OCI-LY7 (cell line): ENCODE measurements around the gene SMG6. TPM values are rescaled to one million over a fixed set of nuclear protein-coding genes. Genes with fewer than 3 reads are reported as not detected.
A peak's percentile ranks its signal among the peaks of the same experiment; 100 is the strongest.

Experiments used
- BruUV-seq: library from RNA; stranded (reverse); fragments of 400-500 nt; replicated peaks from 2 replicates; lab custom pipeline; 2021; lab: Mats Ljungman, UMichigan
- CTCF ChIA-PET: fragments of 300-600 bp; sonication (Branson Sonifier 250); formaldehyde crosslinking; loops from one replicate; lab custom pipeline; 2022; ENCODE audit warnings: antibody characterized with exemption; ENCODE audit not compliant: unreplicated experiment; lab: Charles Lee
- POLR2A ChIA-PET: fragments of 300-600 bp; sonication (Branson Sonifier 250); formaldehyde crosslinking; loops from one replicate; lab custom pipeline; 2022; ENCODE audit warnings: antibody characterized with exemption; lab: Charles Lee
- DNase-seq: peaks from one replicate; pipeline ENCODE4 v3.0.0-alpha.2; 2015; ENCODE audit warnings: low spot score
- H2AFZ ChIP-seq: fragments of 200-600 bp; sonication (generic), shearing (Covaris generic); 2 replicates; pipeline ENCODE4 v1.6.1; 2014; ENCODE audit warnings: mild to moderate bottlenecking, antibody characterized with exemption, low read length, moderate library complexity
- H3K27ac ChIP-seq: fragments of 200-600 bp; sonication (generic); 2 replicates; pipeline ENCODE4 v1.5.1; 2014; ENCODE audit warnings: mixed run types, low read depth, mild to moderate bottlenecking, moderate library complexity, low read length, inconsistent platforms; ENCODE audit not compliant: poor library complexity, severe bottlenecking
- H3K36me3 ChIP-seq: fragments of 200-600 bp; sonication (generic); 2 replicates; pipeline ENCODE4 v1.6.1; 2014; ENCODE audit warnings: mild to moderate bottlenecking, antibody characterized with exemption, low read length, moderate library complexity, mixed read lengths; ENCODE audit not compliant: insufficient read depth
- H3K4me1 ChIP-seq: fragments of 200-600 bp; sonication (generic); 2 replicates; pipeline ENCODE4 v1.5.1; 2014; ENCODE audit warnings: mild to moderate bottlenecking, low read length; ENCODE audit not compliant: insufficient read depth, poor library complexity, severe bottlenecking
- H3K4me2 ChIP-seq: fragments of 200-600 bp; sonication (generic); 2 replicates; pipeline ENCODE4 v1.6.1; 2014; ENCODE audit warnings: mild to moderate bottlenecking, low read length
- H3K4me3 ChIP-seq: fragments of 200-600 bp; sonication (generic); 2 replicates; pipeline ENCODE4 v1.5.1; 2014; ENCODE audit warnings: mild to moderate bottlenecking, low read depth, low read length; ENCODE audit not compliant: poor library complexity, severe bottlenecking
- H3K79me2 ChIP-seq: fragments of 200-600 bp; sonication (generic); 2 replicates; pipeline ENCODE4 v1.6.1; 2016; ENCODE audit warnings: low read depth, mild to moderate bottlenecking, low read length, moderate library complexity, mixed read lengths; ENCODE audit not compliant: insufficient read depth
- H3K9me2 ChIP-seq: fragments of 200-600 bp; sonication (generic); 2 replicates; pipeline ENCODE4 v1.6.1; 2016; ENCODE audit warnings: mild to moderate bottlenecking, low read length, mixed read lengths; ENCODE audit not compliant: insufficient read depth
- H3K9me3 ChIP-seq: fragments of 200-600 bp; sonication (generic); 2 replicates; pipeline ENCODE4 v1.6.1; 2014; ENCODE audit warnings: mild to moderate bottlenecking, mixed run types, low read length, mixed read lengths
- H4K20me1 ChIP-seq: fragments of 200-600 bp; sonication (generic); 2 replicates; pipeline ENCODE4 v1.6.1; 2014; ENCODE audit warnings: mild to moderate bottlenecking, antibody characterized with exemption, low read length, moderate library complexity, mixed read lengths; ENCODE audit not compliant: insufficient read depth
- CTCF ChIP-seq: fragments of 200-600 bp; sonication (generic); conservative IDR thresholded peaks from 2 replicates; pipeline ENCODE4 v1.5.1; 2014; ENCODE audit warnings: mild to moderate bottlenecking, antibody characterized with exemption, low read length, moderate library complexity, mixed read lengths
- EZH2phosphoT487 ChIP-seq: fragments of 200-600 bp; sonication (generic); IDR thresholded peaks from 2 replicates; pipeline ENCODE4 v1.6.1; 2018; ENCODE audit warnings: low read depth, borderline replicate concordance, mild to moderate bottlenecking, mixed run types, antibody characterized with exemption, low read length, moderate library complexity, mixed read lengths
- intact Hi-C: fragments of 100-400 bp; cut with micrococcal nuclease; formaldehyde crosslinking; loops from one replicate; pipeline ENCODE4 v1.10.0; 2022; ENCODE audit not compliant: unreplicated experiment
- total RNA-seq, 2 experiments: library from RNA; depleted of rRNA in 1 of 2; stranded (reverse); fragments of >200 nt in 1 of 2; shearing (Covaris generic) in 1 of 2; gene quantifications; 2 replicates each; pipeline ENCODE4 v1.2.3, GENCODE V29; 2014 to 2022

The SMG6 gene
- total RNA-seq, 2 experiments from 2014 or later = 12.5 to 17.8 TPM

- peak overlapping the region; percentile 16 for H3K27ac ChIP-seq
- no peaks in the 10 kb centered on the region for H3K9me3 ChIP-seq
- BruUV-seq = no TSS peak
- H3K79me2 ChIP-seq = no peaks in the 10 kb centered on the region
- H4K20me1 ChIP-seq = no peaks in the 10 kb centered on the region
- H3K9me2 ChIP-seq = no peaks in the 10 kb centered on the region
- no peaks in the 10 kb centered on the region for H3K36me3 ChIP-seq
- POLR2A ChIA-PET = no interaction called here
- no peak overlapping the region for H3K4me3 ChIP-seq
- intact Hi-C loops = no loop called here
- no peak overlapping the region for H2AFZ ChIP-seq
- H3K4me2 ChIP-seq = no peak overlapping the region
- CTCF ChIA-PET = interaction anchor here (1.5 kb wide), 1 partner anchor 81 kb away, joined by 4 read pairs; no protein-coding TSS in a partner anchor
- peaks cover 28% of the 10 kb centered on the region for H3K4me1 ChIP-seq
- no peak for DNase-seq
- TF ChIP-seq CTCF = no peak
- no peak for TF ChIP-seq EZH2phosphoT487
Measured at GRCh38 chr17:2068031-2068518, 235.5 kb downstream of the SMG6 start.

- H3K4me1 ChIP-seq = peaks cover 28% of the 10 kb centered on the region
- POLR2A ChIA-PET = no interaction called here
Measured at GRCh38 chr17:2067608-2068024, 236.0 kb downstream of the SMG6 start.

More at GRCh38 chr17:2067608-2068024, 236.0 kb downstream of the SMG6 start:
- no TSS peak for BruUV-seq
- CTCF ChIA-PET = no interaction called here
- no peak for TF ChIP-seq EZH2phosphoT487
- TF ChIP-seq CTCF = no peak
- Histone ChIP-seq H3K27ac (no peak overlapping the region), H3K36me3 (no peaks in the 10 kb centered on the region), H3K79me2 (no peaks in the 10 kb centered on the region), H3K9me3 (no peaks in the 10 kb centered on the region), H3K4me3 (no peak overlapping the region), H3K4me2 (no peak overlapping the region), H2AFZ (no peak overlapping the region), H4K20me1 (no peaks in the 10 kb centered on the region), H3K9me2 (no peaks in the 10 kb centered on the region)
- intact Hi-C loops = no loop called here
- DNase-seq = no peak
